GM12874 (cell line): ENCODE data around the gene DNAH10.

Experiments used
- TF ChIP-seq, protein P1 (sequence below): IDR thresholded peaks from 2 replicates; pipeline ENCODE4 v1.5.1; 2011; ENCODE audit warnings: low read depth, mild to moderate bottlenecking, control low read depth, low read length, moderate library complexity; ENCODE audit not compliant: insufficient read depth

DNAH10 gene

GRCh38 chr12:123773375-123773774 lies 11.3 kb downstream of the DNAH10 start:
- TF ChIP-seq, protein P1, sequence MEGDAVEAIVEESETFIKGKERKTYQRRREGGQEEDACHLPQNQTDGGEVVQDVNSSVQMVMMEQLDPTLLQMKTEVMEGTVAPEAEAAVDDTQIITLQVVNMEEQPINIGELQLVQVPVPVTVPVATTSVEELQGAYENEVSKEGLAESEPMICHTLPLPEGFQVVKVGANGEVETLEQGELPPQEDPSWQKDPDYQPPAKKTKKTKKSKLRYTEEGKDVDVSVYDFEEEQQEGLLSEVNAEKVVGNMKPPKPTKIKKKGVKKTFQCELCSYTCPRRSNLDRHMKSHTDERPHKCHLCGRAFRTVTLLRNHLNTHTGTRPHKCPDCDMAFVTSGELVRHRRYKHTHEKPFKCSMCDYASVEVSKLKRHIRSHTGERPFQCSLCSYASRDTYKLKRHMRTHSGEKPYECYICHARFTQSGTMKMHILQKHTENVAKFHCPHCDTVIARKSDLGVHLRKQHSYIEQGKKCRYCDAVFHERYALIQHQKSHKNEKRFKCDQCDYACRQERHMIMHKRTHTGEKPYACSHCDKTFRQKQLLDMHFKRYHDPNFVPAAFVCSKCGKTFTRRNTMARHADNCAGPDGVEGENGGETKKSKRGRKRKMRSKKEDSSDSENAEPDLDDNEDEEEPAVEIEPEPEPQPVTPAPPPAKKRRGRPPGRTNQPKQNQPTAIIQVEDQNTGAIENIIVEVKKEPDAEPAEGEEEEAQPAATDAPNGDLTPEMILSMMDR = no peak

DNA sequence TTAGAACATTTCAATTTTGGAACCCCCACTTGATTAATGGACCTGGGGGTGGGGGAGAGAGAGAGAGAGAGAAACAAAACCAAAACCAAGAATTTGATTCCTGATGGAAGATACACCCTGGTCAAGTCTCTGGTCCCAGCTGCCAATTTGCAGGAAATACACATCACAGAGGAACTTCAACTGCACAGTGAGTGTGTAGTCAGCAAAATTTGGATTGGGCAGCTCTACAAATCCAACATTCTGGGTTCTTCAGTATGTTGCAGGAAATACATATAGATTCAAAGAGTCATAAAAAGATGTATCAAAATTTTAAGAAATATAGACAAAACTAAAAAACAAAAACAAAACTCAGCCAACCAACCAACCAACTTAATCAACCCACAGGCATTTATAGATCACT lies 17.4 kb downstream of the DNAH10 start:
- TF ChIP-seq, protein P1 = no peak

DNA sequence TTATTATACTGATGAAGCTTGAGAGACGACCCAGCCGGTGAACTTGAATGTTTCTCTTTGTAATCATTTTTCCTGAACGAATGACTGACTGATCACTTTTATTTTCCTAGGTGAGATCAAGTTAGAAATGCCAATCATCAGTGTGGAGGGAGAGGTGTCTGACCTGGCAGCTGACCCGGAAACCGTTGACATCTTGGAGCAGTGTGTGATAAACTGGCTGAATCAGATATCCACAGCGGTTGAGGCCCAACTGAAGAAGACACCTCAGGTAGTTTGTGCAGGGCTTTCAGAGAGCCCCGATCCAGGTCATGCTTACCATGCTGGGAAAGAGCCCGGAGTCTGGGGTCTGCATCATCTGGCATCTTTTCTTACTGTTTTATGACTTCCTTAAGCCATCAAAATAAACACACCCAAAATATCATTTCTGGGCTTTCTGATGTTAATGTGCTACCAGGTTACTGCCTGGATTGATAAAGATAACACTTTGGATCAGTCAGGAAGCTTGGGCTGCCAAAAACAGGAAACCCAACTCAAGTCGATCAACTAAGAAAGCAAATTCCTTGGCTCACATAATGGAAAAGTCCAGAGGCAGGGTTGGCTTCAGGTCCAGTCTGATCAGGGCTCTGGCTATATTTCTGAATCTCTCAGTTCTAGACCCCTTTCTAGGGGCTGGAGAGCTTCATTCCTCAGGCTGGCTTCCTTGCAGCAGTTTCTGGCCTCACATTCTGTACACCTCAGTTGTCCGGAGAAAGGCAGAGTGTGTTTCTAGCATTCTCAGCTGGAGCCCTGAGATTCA lies 21.1 kb downstream of the DNAH10 start:
- TF ChIP-seq, protein P1 = no peak

GRCh38 chr12:123787466-123787865 lies 25.4 kb downstream of the DNAH10 start:
- TF ChIP-seq, protein P1 = no peak

DNA sequence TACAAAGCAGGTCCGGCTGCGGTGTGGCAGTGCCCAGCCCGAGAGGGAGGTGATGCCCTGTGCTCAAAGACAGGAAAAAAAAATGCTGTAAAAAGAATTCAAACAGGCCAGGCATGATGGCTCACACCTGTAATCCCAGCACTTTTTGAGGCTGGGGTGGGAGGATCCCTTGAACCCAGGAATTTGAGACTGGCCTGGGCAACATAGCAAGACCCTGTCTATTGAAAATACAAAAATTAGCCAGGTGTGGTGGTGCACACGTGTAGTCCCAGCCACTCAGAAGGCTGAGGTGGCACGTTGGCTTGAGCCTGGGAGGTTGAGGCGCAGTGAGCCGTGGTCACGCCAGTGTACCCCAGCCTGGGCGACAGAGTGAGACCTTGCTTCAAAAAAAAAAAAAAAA lies 26.4 kb downstream of the DNAH10 start:
- TF ChIP-seq, protein P1 = no peak

- TF ChIP-seq, protein P1 = no peak
These were observed 28.9 kb downstream of the DNAH10 start for GRCh38 chr12:123790905-123791467.

DNA sequence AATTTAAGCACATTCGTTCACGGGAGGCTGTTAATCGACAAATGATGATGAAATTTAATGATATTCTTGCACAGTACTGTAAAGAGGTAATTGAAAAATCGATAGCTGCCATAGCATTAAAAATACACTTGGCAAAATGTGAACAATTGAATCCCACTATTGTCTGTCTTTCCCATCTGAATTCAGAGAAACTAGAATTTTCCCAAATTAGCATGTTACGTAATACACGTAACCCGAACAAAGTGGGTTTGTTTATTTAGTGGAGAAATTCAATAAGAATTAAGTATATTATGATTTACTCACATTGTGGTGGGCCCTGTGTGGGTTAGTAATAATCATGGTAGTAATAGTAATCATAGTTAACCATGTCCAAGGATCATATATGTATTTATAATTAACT lies 31.9 kb downstream of the DNAH10 start:
- TF ChIP-seq, protein P1 = no peak
